Neuronal stem cell (in vitro differentiated cells): Measurements from ENCODE around the gene CHPF2.

Source experiments
- DNase-seq: peaks from one replicate; pipeline ENCODE4 v3.0.0-alpha.2; 2013; ENCODE audit warnings: low spot score
- H2AFZ ChIP-seq: one replicate; pipeline ENCODE4 v1.6.1; 2013; ENCODE audit warnings: mild to moderate bottlenecking, low read length, inconsistent platforms
- H2AK5ac ChIP-seq: 2 replicates; pipeline ENCODE4 v1.6.1; 2013; ENCODE audit warnings: low read depth, mild to moderate bottlenecking, inconsistent platforms, low read length, moderate library complexity, mixed read lengths
- H2BK120ac ChIP-seq: 2 replicates; pipeline ENCODE4 v1.6.1; 2013; ENCODE audit warnings: low read depth, mild to moderate bottlenecking, inconsistent platforms, low read length, moderate library complexity, mixed read lengths
- H2BK12ac ChIP-seq: one replicate; pipeline ENCODE4 v1.6.1; 2013; ENCODE audit warnings: low read length, inconsistent platforms
- H2BK15ac ChIP-seq: 2 replicates; pipeline ENCODE4 v1.6.1; 2013; ENCODE audit warnings: mild to moderate bottlenecking, low read length, inconsistent platforms, mixed read lengths
- H2BK5ac ChIP-seq: one replicate; pipeline ENCODE4 v1.6.1; 2013; ENCODE audit warnings: inconsistent platforms, mild to moderate bottlenecking, low read length, moderate library complexity
- H3K14ac ChIP-seq: one replicate; pipeline ENCODE4 v1.6.1; 2013; ENCODE audit warnings: low read length, inconsistent platforms
- H3K18ac ChIP-seq: 2 replicates; pipeline ENCODE4 v1.6.1; 2013; ENCODE audit warnings: low read length, inconsistent platforms
- H3K23ac ChIP-seq: 2 replicates; pipeline ENCODE4 v1.6.1; 2013; ENCODE audit warnings: low read depth, mild to moderate bottlenecking, mixed read lengths, low read length, inconsistent platforms; ENCODE audit not compliant: poor library complexity
- H3K27ac ChIP-seq: replicated peaks from 3 replicates; pipeline ENCODE4 v1.5.1; 2013; ENCODE audit warnings: low read length, inconsistent platforms
- H3K27me3 ChIP-seq, 3 experiments: 2 replicates each; pipeline ENCODE4 v1.6.1; 2013; ENCODE audit warnings: low read length in 3 of 3, mild to moderate bottlenecking in 2 of 3, inconsistent platforms in 1 of 3, low read depth in 1 of 3, mixed read lengths in 1 of 3, moderate library complexity in 1 of 3; ENCODE audit not compliant: control insufficient read depth in 3 of 3, insufficient read depth in 3 of 3
- H3K36me3 ChIP-seq, 2 donors: replicated peaks in 1 of 2; 2 replicates each; pipeline ENCODE4 v1.6.1; 2013; ENCODE audit warnings: low read length in 2 of 2; ENCODE audit not compliant: control insufficient read depth in 2 of 2, insufficient read depth in 2 of 2
- H3K4ac ChIP-seq: 2 replicates; pipeline ENCODE4 v1.6.1; 2013; ENCODE audit warnings: inconsistent platforms, mild to moderate bottlenecking, low read length, moderate library complexity
- H3K4me1 ChIP-seq, 2 donors: 1 replicate in 1 of 2; 2 replicates in 1 of 2; pipeline ENCODE4 v1.6.1; 2013; ENCODE audit warnings: low read length in 2 of 2, low read depth in 1 of 2; ENCODE audit not compliant: control insufficient read depth in 2 of 2, insufficient read depth in 1 of 2
- H3K4me2 ChIP-seq: one replicate; pipeline ENCODE4 v1.6.1; 2013; ENCODE audit warnings: mild to moderate bottlenecking, low read length, inconsistent platforms; ENCODE audit not compliant: insufficient read depth, poor library complexity, severe bottlenecking
- H3K4me3 ChIP-seq, 2 donors: 2 replicates each; pipeline ENCODE4 v1.5.1; 2013; ENCODE audit warnings: low read length in 2 of 2, mild to moderate bottlenecking in 2 of 2, inconsistent platforms in 1 of 2, moderate library complexity in 1 of 2
- H3K79me1 ChIP-seq: one replicate; pipeline ENCODE4 v1.6.1; 2013; ENCODE audit warnings: low read depth, mild to moderate bottlenecking, inconsistent platforms, low read length, moderate library complexity
- H3K9ac ChIP-seq: one replicate; pipeline ENCODE4 v1.6.1; 2013; ENCODE audit warnings: mild to moderate bottlenecking, low read depth, low read length, inconsistent platforms; ENCODE audit not compliant: poor library complexity
- H3K9me3 ChIP-seq, 2 donors: replicated peaks in 1 of 2; 2 replicates each; pipeline versions ENCODE3 to v1.6.1; 2013; ENCODE audit warnings: low read length in 2 of 2, mild to moderate bottlenecking in 2 of 2, inconsistent platforms in 1 of 2, low read depth in 1 of 2, mixed read lengths in 1 of 2, moderate library complexity in 1 of 2; ENCODE audit not compliant: control insufficient read depth in 2 of 2, insufficient read depth in 1 of 2
- H4K8ac ChIP-seq: one replicate; pipeline ENCODE4 v1.6.1; 2013; ENCODE audit warnings: low read depth, mild to moderate bottlenecking, inconsistent platforms, low read length, moderate library complexity
- H4K91ac ChIP-seq: one replicate; pipeline ENCODE4 v1.6.1; 2013; ENCODE audit warnings: low read length, low read depth, mild to moderate bottlenecking, inconsistent platforms; ENCODE audit not compliant: poor library complexity
- WGBS, 2 donors: extraction: QIAGEN DNeasy Blood & Tissue Kit; methylation state at CpG; one replicate each; pipeline ENCODE4 v1.1.7; 2013; ENCODE audit warnings: missing lambda C conversion rate in 2 of 2, mixed read lengths in 1 of 2; ENCODE audit not compliant: insufficient read length in 2 of 2, insufficient replicate concordance in 1 of 2; ENCODE audit errors: extremely low coverage in 2 of 2; 5-methylcytosine and 5-hydroxymethylcytosine counted together

The CHPF2 gene

DNA sequence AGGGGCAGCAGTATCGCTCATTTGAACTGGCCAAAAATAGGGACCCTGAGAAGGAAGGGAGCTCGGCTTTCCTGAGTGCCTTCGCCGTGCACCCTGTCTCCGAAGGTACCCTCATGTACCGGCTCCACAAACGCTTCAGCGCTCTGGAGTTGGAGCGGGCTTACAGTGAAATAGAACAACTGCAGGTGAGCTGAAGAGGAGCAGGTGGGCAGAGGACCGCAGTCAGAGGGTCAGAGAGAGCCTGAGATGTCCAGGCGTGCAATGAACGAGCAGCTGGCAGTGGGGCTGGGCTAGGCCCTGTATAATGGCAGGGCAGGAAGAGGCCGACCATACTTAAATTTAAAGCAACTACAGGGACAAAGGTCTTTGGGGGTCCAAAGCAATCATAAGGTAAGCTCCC is 4.1 kb downstream of the CHPF2 start:
- H2BK5ac ChIP-seq = no peak overlapping the region
- no peak overlapping the region for H3K27ac ChIP-seq
- DNase-seq = no peak
- no peak overlapping the region for H3K4me2 ChIP-seq
- H3K23ac ChIP-seq = no peak overlapping the region
- peak overlapping the region in 1 of 2 donors; percentile 24 for H3K4me3 ChIP-seq
- H3K4ac ChIP-seq = no peak overlapping the region
- no peak overlapping the region for H2BK120ac ChIP-seq
- no CpG with 5 or more reads among the region's 13 CpGs for WGBS, 2 donors
- peaks cover 33 to 72% of the 10 kb centered on the region in 2 donors for H3K36me3 ChIP-seq
- H2AFZ ChIP-seq = no peak overlapping the region
- H3K79me1 ChIP-seq = peaks cover 19% of the 10 kb centered on the region
- H3K9me3 ChIP-seq = no peaks in the 10 kb centered on the region
- H3K27me3 ChIP-seq = no peaks in the 10 kb centered on the region
- H4K91ac ChIP-seq = no peak overlapping the region
- no peak overlapping the region for H3K18ac ChIP-seq
- no peak overlapping the region for H4K8ac ChIP-seq
- no peak overlapping the region for H2BK15ac ChIP-seq
- H2AK5ac ChIP-seq = no peak overlapping the region
- no peak overlapping the region for H3K14ac ChIP-seq
- H3K4me1 ChIP-seq = peaks cover 5 to 9% of the 10 kb centered on the region in 2 donors
- no peak overlapping the region for H2BK12ac ChIP-seq
- H3K9ac ChIP-seq = no peak overlapping the region

DNA sequence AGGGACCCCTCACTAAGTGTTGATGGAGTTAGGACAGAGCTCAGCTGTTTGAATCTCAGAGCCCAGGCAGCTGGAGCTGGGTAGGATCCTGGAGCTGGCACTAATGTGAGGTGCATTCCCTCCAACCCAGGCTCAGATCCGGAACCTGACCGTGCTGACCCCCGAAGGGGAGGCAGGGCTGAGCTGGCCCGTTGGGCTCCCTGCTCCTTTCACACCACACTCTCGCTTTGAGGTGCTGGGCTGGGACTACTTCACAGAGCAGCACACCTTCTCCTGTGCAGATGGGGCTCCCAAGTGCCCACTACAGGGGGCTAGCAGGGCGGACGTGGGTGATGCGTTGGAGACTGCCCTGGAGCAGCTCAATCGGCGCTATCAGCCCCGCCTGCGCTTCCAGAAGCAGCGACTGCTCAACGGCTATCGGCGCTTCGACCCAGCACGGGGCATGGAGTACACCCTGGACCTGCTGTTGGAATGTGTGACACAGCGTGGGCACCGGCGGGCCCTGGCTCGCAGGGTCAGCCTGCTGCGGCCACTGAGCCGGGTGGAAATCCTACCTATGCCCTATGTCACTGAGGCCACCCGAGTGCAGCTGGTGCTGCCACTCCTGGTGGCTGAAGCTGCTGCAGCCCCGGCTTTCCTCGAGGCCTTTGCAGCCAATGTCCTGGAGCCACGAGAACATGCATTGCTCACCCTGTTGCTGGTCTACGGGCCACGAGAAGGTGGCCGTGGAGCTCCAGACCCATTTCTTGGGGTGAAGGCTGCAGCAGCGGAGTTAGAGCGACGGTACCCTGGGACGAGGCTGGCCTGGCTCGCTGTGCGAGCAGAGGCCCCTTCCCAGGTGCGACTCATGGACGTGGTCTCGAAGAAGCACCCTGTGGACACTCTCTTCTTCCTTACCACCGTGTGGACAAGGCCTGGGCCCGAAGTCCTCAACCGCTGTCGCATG is 5.2 kb downstream of the CHPF2 start:
- Histone ChIP-seq H2BK15ac (no peak overlapping the region), H3K4me3 (no peak overlapping the region), H3K27me3 (no peaks in the 10 kb centered on the region), H3K9ac (peak overlapping the region; percentile 64), H2BK5ac (no peak overlapping the region), H3K4me2 (no peak overlapping the region), H2BK12ac (no peak overlapping the region), H3K9me3 (no peaks in the 10 kb centered on the region), H3K4me1 (peaks cover 5 to 9% of the 10 kb centered on the region in 2 donors), H3K79me1 (peaks cover 19% of the 10 kb centered on the region), H3K36me3 (peaks cover 34 to 83% of the 10 kb centered on the region in 2 donors), H3K14ac (no peak overlapping the region), H3K4ac (no peak overlapping the region), H2AK5ac (no peak overlapping the region), H3K27ac (no peak overlapping the region), H3K23ac (peak overlapping the region; percentile 56), H2BK120ac (no peak overlapping the region), H2AFZ (no peak overlapping the region), H4K8ac (no peak overlapping the region), H3K18ac (no peak overlapping the region), H4K91ac (no peak overlapping the region)
- no CpG with 5 or more reads among the region's 44 CpGs for WGBS, 2 donors
- DNase-seq = no peak

DNA sequence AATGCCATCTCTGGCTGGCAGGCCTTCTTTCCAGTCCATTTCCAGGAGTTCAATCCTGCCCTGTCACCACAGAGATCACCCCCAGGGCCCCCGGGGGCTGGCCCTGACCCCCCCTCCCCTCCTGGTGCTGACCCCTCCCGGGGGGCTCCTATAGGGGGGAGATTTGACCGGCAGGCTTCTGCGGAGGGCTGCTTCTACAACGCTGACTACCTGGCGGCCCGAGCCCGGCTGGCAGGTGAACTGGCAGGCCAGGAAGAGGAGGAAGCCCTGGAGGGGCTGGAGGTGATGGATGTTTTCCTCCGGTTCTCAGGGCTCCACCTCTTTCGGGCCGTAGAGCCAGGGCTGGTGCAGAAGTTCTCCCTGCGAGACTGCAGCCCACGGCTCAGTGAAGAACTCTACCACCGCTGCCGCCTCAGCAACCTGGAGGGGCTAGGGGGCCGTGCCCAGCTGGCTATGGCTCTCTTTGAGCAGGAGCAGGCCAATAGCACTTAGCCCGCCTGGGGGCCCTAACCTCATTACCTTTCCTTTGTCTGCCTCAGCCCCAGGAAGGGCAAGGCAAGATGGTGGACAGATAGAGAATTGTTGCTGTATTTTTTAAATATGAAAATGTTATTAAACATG is 6.0 kb downstream of the CHPF2 start:
- Histone ChIP-seq H3K9me3 (no peaks in the 10 kb centered on the region), H4K8ac (no peak overlapping the region), H3K14ac (no peak overlapping the region), H3K23ac (peak overlapping the region; percentile 10), H3K4me2 (no peak overlapping the region), H3K27me3 (no peaks in the 10 kb centered on the region), H2AK5ac (no peak overlapping the region), H3K4ac (no peak overlapping the region), H3K27ac (no peak overlapping the region), H2BK120ac (no peak overlapping the region), H2BK15ac (no peak overlapping the region), H2BK5ac (no peak overlapping the region), H3K9ac (no peak overlapping the region), H3K79me1 (peaks cover 11% of the 10 kb centered on the region), H3K36me3 (peaks cover 34 to 87% of the 10 kb centered on the region in 2 donors), H2BK12ac (no peak overlapping the region), H3K4me1 (peaks cover 11 to 12% of the 10 kb centered on the region in 2 donors), H3K4me3 (no peak overlapping the region), H3K18ac (no peak overlapping the region), H4K91ac (no peak overlapping the region), H2AFZ (no peak overlapping the region)
- no peak for DNase-seq
- no CpG with 5 or more reads among the region's 17 CpGs for WGBS, 2 donors
